ENCODE data around the gene TBX10.

GRCh38 chr11:67646535-67647336, 7.2 kb upstream of the TBX10 start:
- no peak for TF ChIP-seq CTCF (IDR thresholded peaks at IDR 0.05; ENCODE audit: control extremely low read depth in 1 of 3, insufficient read depth in 1 of 3, low read depth in 1 of 3, low read length in 3 of 3)
- no peak for TF ChIP-seq CHD2 (IDR thresholded peaks at IDR 0.05; ENCODE audit: low read length)
- TF ChIP-seq POLR2AphosphoS5 (IDR thresholded peaks at IDR 0.05; ENCODE audit: low read depth, low read length): no peak
- no peak for TF ChIP-seq JUND (IDR thresholded peaks at IDR 0.05; ENCODE audit: low read length)
- no peak for TF ChIP-seq MAX (IDR thresholded peaks at IDR 0.05)
- TF ChIP-seq KDM1A (IDR thresholded peaks at IDR 0.05; ENCODE audit: borderline replicate concordance, low read length): no peak
- TF ChIP-seq SAP30 (IDR thresholded peaks at IDR 0.05; ENCODE audit: insufficient read depth, insufficient replicate concordance, low read length): no peak
- no peak for TF ChIP-seq POLR2A (IDR thresholded peaks at IDR 0.05; ENCODE audit: control extremely low read depth in 1 of 2, low read depth in 2 of 2, low read length in 2 of 2)
- TF ChIP-seq CEBPB (IDR thresholded peaks at IDR 0.05; ENCODE audit: low read depth, low read length): no peak
